Endothelial cell of hepatic sinusoid (primary cell): Measurements from ENCODE around the gene PTTG1IP.

Experiments used
- in situ Hi-C: cut with HindIII; loops from 2 replicates; pipeline ENCODE4 v1.10.0; 2017; ENCODE audit warnings: low sequenced_read_pairs

Gene PTTG1IP

DNA sequence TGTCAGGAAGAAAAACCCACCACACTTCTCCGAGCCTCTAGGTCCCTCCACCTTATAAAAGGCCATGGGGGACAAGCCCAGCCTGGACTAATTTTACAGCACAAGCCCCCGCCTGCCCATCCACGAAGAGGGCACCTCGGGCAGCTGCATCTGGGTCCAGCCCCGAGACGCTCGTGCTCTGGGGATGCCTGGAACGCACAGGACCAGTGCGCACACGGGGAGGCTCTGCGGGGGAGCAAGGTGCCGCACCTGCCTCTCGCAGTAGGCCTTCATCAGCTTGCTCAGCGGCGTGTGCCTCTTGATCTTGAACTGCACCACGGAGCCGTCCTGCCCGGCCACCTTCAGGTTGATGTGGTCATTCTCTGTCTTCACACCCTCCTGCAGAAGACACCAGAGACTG lies 59.8 kb downstream of the PTTG1IP start:
- in situ Hi-C loops: no loop called here

DNA sequence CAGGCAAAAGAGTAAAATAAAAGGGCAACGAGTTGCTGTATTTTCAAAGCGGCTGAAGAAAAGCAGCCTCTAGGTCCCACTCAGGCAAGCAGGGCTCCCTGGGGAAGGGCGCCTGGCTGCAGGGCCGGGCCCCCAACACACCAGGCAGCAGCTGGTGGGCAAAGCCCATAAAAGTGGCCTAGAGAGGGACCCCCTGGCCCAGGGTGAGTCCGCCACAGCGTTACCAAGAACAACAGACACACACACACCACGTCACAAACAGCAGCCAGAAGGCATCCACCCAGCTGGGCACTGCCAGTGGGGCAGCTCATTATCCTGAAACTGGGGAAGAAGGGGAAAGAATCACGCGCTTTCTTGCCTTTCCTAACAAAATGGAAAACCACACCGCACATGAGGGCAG lies 60.3 kb downstream of the PTTG1IP start:
- in situ Hi-C loops: no loop called here

DNA sequence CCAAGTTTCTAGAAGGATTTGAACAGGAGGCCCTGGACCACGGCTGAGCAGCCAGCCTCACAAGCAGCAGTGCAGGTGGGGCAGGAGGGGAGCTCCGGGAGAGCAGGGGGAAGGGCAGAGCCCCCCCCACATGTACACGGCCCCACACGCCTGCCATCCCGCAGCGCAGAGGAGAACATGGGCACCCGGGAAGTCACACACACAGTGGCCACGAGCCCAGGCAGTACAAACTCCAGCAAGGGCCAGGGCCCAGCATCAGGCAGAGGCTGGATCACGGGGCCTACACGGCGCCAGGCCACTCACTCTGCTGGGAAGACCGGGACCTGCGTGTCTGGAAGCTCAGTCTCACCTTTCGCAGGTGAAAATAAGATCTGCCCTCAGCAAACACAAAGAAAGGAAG lies 60.9 kb downstream of the PTTG1IP start:
- in situ Hi-C loops: no loop called here

DNA sequence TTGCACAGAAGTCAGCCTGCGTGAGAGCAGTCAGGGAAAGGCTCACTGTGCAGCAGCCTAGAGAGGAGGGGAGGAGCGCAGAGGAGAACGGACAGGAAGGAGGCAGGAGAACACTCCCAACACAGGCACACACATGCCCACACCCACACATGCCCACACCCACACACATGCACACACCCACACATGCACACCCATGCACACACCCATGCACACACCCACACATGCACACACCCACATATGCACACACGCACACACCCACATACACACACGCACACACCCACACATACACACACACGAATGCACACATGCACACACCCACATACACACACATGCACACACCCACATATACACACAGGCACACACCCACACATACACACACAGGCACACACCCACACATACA lies 62.7 kb downstream of the PTTG1IP start:
- in situ Hi-C loops: no loop called here

DNA sequence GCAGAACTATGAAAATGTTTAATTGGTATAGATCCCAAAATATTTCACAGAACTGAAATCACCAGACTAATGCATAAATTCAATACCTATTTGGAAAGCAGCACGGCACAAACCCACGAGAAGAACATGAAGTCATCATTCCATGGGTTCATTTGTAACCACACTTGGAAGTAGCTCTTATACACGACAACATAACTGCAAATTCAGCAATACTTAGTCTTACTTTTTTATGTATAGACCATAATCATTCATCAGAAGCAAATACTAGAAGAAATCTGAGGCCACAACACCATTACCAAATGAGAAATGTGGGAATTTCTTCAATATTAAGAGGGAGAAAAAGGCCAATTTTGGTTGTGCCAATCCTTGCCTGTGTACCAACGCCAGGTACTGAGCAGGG lies 67.6 kb downstream of the PTTG1IP start:
- in situ Hi-C loops: loop anchor here (5.0 to 10.0 kb wide), 4 partner anchors 46 to 311 kb away; partner anchors contain the start of genes PTTG1IP and SLX9

DNA sequence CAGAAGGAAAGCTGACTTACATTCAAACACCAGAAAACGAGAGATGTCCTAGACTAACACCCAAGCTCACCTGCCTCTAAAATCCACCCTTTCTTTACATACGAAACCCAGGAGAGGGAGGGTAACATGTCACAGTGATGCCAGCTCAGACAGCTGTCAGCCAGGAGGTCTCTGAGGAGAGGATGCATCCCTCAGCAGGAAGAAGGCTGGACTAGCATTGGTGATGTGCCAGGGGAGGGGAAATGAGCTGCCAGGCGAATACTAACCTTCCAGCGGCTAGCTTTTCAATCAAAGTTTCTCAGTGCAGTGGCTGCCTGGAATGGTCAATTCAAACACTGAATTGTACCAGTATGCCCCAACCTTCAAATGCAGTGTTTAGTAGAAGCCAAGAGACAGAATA lies 68.3 kb downstream of the PTTG1IP start:
- in situ Hi-C loops: loop anchor here (5.0 to 10.0 kb wide), 4 partner anchors 47 to 312 kb away; partner anchors contain the start of genes PTTG1IP and SLX9

DNA sequence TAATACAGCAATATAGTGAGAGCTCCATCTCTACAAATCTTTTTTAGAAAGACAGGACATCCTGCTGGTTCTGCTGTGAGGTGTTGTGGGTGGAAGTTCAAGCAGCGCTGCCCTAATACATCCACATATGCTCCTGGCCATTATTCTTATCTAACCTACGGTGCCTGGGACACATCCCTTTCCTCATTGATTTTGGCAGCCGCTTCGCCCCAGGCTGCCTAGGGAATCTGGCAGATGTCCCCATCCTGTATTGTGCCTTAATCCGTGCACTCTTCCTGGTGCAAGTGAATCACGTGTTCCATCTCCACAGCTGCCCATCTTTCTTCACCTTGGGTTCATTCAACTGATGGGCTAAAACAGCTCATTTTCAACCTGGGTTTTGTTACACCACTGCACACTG lies 68.7 kb downstream of the PTTG1IP start:
- in situ Hi-C loops: loop anchor here (5.0 to 10.0 kb wide), 4 partner anchors 48 to 313 kb away; partner anchors contain the start of genes PTTG1IP and SLX9

DNA sequence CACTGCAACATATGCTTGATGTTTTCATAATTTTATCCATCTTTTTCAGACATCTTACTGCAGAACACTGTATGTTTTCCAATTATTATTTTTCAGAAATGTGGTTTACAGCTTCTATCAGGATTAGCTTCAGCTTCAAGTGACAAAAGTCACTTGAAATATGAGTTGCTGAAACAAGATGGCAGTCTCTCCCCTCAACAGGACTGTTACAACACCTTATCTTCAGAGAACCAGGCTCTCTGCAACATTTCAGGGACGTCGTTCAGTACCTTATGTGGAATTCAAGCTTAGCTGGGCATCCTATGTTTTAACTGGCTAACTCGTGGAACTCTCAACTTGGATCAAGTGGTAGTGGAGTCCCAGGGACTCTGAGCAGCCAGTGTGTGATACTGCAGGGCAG lies 69.8 kb downstream of the PTTG1IP start:
- in situ Hi-C loops: loop anchor here (10.0 kb wide), 2 partner anchors 71 to 141 kb away; partner anchors contain the start of genes PTTG1IP and SLX9

DNA sequence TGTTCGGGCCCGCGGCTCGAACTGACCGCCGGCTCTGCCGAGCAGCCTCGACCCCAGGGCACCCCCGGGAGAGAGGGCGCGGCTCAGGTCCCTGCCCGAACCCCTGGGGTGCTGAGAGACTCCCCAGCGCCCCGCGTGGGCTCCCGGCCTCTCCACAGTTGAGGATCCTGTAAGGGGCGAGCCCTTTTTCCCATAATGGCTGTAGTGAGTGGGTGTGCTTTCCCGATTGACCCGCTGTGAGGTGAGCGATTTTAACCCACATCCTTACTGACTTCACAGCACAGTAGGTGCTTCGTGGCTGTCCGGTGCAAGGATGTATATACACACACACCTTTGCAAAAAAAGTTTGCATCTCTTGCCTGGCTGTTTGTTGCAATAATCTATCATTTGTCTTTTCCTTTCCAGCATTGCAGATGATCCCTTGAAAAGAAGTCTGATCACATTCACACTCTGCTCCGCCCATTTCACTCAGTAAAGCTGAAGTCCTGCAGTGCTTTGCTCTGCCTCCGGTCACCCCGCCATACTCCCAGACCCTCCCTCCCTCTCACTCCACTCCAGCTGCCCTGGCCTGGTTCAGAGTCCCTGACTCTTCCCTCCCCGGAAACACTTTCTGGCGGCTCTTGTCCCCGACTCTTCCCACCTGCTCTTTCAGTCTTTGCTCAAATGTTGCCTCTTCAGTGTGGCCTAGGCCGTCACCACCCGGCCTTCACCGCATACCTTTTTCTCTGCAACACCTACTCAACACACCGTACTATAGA lies 70.9 kb downstream of the PTTG1IP start:
- in situ Hi-C loops: loop anchor here (10.0 kb wide), 2 partner anchors 72 to 142 kb away; partner anchors contain the start of genes PTTG1IP and SLX9

DNA sequence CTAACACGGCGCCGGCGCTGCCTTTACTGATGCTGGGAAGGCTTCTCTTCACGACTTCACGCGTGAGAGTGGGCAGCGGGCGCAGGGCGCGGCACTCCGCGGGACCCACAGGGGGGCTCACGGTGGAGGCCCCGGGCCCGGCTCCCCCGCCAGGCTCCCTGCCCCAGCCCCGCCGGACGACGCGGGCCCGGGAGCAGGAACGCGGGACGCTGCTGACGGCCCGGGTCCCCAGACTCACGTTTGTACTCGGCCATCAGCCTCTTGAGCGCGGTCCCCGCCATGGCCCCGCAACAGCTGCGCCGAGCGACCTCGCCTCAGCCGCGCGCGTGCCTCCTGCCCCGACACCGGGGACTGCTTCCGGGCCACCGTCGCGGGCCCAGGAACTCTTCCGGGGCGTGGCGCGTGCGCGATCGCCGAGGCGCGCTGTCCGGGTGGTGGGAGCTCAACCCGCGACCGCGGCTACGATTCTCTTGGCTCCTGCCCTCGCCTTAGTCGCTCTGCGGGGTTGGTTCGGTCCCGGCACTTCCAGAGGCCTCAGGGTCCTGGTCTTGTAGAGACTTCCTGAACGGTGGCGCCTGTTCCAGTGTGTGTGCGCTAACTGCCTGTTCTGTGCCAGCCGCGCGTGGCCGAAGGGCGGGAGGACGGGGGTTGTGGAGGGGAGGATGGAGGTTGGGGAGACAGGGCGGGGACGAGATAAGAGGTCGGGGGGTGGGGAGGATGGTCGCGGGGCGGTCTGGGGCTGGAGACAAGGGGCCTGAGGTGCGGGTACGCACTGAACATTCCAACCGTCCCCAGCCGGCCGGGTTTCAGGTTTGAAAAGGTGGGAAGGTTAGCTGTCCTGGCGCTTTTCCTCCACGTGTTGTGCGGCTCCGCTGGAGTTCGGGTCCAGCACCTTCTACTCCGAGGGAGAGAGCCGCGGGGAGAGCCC lies 71.8 kb downstream of the PTTG1IP start, which contains the start of gene UBE2G2:
UBE2G2 (minus strand) TSS at position 353 of the 928 bp plus-strand sequence; CDS start at position 281, 72 bp downstream.
- in situ Hi-C loops: loop anchor here (10.0 kb wide), 2 partner anchors 73 to 143 kb away; partner anchors contain the start of genes PTTG1IP and SLX9

DNA sequence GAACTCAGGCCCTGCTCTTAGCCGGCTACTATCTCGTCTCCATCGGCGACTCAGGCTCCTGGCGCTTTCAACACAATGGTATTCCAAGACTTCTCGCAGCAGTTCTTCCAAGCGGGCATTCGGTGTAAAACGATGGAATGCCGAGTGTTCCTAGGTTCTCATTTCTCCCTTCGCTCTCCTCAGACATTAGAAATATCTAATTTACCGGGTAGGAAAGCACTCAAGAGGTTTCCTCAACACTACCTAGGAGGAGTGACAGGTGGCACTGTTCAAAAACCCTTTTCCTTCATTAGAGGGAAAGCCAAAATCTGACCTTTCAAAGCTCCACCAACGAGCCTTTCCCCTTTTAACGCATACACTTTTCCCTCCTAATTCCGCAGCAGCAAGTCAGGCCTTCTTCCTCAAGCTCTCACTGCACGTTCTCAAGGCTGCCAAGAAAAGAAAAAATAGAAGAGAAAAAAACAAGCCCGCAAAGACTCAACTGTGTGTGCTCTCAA lies 72.5 kb downstream of the PTTG1IP start:
- in situ Hi-C loops: loop anchor here (10.0 kb wide), 2 partner anchors 74 to 144 kb away; partner anchors contain the start of genes PTTG1IP and SLX9

DNA sequence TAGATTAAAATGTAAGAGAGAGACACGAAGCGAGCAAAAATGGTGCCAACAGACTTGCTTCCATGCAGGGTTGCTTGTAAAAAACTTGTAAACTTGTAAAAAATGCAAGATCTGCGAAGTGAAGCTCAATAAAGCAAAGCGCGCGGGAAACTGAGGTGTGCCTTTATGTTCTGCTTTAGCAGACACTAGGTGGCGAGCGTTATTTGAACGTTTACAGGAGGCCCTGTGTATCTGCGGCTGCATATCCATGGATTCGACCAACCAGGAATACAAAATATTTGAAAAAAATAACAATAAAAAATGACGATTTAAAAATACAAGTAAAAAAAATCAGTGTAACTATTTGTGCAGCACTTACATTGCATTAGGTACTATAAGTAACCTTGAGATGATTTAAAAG lies 73.4 kb downstream of the PTTG1IP start:
- in situ Hi-C loops: loop anchor here (10.0 kb wide), 2 partner anchors 75 to 145 kb away; partner anchors contain the start of genes PTTG1IP and SLX9

DNA sequence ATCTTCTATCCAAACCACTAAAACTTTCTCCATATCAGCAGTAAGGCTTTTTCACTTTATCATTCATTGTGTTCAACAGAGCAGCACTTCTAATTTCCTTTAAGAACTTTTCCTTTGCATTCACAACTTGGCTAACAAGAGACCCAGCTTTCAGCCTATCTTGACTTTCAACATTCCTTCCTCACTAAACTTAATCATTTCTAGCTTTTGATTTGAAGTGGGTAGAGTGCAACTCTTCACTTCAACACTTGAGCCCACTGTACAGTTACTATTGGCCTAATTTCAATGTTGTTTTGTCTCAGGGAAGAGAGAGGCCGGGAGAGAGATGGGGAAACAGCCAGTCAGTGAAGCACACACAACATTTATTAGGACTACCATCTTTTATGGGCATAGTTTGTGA lies 73.8 kb downstream of the PTTG1IP start:
- in situ Hi-C loops: loop anchor here (10.0 kb wide), 2 partner anchors 75 to 145 kb away; partner anchors contain the start of genes PTTG1IP and SLX9
